WERI-Rb-1 (cell line): ENCODE results near the gene MX1.
"Not testable (repeated sequence)": the region's sequence is repeated elsewhere in the genome, so short reads cannot be mapped to it uniquely, and the experiment has no call there.

Source experiments
- DNase-seq: peaks from one replicate; pipeline ENCODE4 v3.0.0-alpha.2; 2020
- H3K27ac ChIP-seq: fragments of 250-450 bp; sonication (Bioruptor Pico); 2 replicates; pipeline ENCODE4 v1.5.1; 2020; ENCODE audit warnings: mild to moderate bottlenecking, moderate library complexity
- H3K27me3 ChIP-seq: fragments of 250-450 bp; sonication (Bioruptor Pico); 2 replicates; pipeline ENCODE4 v1.5.1; 2021; ENCODE audit warnings: mild to moderate bottlenecking, low read depth, moderate library complexity; ENCODE audit not compliant: insufficient read depth, severe bottlenecking
- H3K36me3 ChIP-seq: fragments of 250-450 bp; sonication (Bioruptor Pico); 2 replicates; pipeline ENCODE4 v1.5.1; 2020; ENCODE audit warnings: mild to moderate bottlenecking, moderate library complexity
- H3K4me3 ChIP-seq: 2 replicates; pipeline ENCODE4 v1.5.1; 2011; ENCODE audit warnings: low read depth, mild to moderate bottlenecking, control low read depth, low read length
- H3K9me3 ChIP-seq: fragments of 250-450 bp; sonication (Bioruptor Pico); 2 replicates; pipeline ENCODE4 v1.5.1; 2021; ENCODE audit warnings: mild to moderate bottlenecking, moderate library complexity; ENCODE audit not compliant: severe bottlenecking
- TF ChIP-seq, protein P1 (sequence below): IDR thresholded peaks from 2 replicates; pipeline ENCODE4 v1.5.1; 2011; ENCODE audit warnings: low read depth, mild to moderate bottlenecking, control low read depth, inconsistent platforms, low read length

Gene MX1

DNA sequence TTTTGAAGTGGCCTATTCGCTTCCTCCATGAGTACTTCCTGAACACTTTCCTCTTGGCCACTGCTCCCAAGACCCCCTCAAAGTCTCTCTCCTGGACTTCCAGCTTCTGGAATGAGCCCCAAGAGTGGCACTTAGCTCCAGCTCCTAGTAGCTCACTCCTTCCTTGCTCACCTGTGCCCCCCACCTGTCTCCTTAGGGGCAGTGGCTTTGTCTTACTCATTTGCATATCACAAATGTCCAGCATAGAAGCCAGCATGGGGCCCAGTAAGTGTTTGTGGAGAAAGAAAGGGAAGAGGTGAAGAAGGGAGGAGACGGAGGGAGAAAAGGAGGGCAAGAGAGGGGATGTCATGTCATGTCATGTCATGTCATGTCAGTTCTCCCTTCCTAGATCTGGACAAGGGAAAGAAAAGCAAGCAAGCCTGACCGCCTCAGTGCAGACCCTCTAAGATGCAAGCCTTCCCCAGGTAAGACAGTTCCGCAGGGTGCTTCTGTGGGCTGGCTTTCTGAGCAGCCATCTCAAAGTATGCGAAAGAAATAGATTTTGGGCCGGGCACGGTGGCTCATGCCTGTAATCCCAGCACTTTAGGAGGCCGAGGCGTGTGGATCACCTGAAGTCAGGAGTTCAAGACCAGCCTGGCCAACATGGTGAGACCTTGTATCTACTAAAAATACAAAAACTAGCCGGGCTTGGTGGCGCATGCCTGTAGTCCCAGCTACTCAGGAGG, 6.9 kb upstream of the MX1 start:
- Histone ChIP-seq H3K4me3 (no peak overlapping the region), H3K27me3 (no peaks in the 10 kb centered on the region), H3K9me3 (no peaks in the 10 kb centered on the region), H3K27ac (no peak overlapping the region), H3K36me3 (no peaks in the 10 kb centered on the region)
- TF ChIP-seq, protein P1, sequence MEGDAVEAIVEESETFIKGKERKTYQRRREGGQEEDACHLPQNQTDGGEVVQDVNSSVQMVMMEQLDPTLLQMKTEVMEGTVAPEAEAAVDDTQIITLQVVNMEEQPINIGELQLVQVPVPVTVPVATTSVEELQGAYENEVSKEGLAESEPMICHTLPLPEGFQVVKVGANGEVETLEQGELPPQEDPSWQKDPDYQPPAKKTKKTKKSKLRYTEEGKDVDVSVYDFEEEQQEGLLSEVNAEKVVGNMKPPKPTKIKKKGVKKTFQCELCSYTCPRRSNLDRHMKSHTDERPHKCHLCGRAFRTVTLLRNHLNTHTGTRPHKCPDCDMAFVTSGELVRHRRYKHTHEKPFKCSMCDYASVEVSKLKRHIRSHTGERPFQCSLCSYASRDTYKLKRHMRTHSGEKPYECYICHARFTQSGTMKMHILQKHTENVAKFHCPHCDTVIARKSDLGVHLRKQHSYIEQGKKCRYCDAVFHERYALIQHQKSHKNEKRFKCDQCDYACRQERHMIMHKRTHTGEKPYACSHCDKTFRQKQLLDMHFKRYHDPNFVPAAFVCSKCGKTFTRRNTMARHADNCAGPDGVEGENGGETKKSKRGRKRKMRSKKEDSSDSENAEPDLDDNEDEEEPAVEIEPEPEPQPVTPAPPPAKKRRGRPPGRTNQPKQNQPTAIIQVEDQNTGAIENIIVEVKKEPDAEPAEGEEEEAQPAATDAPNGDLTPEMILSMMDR = no peak
- no peak for DNase-seq

DNA sequence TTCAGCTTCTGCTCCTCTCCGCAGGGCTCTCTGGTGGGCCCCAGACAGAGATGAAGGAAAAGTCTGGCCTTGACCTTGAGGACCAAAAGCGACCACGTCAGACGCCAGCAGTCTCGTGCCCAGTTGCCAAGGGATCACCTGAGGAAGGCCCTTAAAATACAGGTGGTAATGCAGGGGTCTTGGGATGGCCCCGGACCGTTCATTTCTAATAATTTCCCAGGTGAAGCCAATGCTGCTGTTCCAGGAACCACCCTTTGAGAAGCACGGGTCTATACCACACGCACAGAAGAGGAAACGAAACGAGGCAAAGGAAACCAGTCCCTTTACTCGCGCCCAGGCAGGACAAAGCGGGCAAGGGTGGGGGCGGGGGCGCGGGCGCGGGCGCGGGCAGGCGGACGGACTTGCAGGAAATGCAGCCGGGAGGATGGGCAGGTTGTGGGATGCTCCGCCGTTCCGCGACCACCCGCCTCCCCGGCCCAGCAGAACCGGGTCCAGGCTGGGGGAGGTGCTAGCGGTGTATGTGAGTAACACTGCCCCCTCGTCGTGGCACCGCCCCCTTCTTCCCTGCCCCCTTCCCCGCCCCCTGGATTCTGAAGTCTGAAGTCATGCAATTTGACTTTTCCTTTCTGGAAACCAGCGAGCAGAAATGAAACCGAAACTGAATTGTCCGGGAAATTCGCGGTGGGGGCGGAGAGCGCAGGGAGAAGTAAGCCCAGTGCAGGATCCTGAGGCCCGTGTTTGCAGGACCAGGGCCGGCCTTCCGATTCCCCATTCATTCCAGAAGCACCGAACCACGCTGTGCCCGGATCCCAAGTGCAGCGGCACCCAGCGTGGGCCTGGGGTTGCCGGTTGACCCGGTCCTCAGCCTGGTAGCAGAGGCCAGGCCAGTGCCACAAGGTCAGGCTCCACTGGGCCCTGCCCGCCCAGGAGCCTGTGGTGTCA, 5.8 kb upstream of the MX1 start:
- no peaks in the 10 kb centered on the region for H3K36me3 ChIP-seq
- no peaks in the 10 kb centered on the region for H3K27me3 ChIP-seq
- no peaks in the 10 kb centered on the region for H3K9me3 ChIP-seq
- TF ChIP-seq, protein P1 = no peak
- peak overlapping the region; percentile 55 for H3K4me3 ChIP-seq
- DNase-seq = peak; percentile 55
- H3K27ac ChIP-seq = peak overlapping the region; percentile 60

DNA sequence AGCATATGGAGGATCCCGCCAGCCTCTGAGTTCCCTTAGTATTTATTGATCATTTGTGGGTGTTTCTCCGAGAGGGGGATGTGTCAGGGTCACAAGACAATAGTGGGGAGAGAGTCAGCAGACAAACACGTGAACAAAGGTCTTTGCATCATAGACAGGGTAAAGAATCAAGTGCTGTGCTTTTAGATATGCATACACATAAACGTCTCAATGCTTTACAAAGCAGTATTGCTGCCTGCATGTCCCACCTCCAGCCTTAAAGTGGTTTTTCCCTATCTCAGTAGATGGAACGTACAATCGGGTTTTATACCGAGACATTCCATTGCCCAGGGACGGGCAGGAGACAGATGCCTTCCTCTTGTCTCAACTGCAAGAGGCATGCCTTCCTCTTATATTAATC, 5.0 kb upstream of the MX1 start:
- H3K27ac ChIP-seq, H3K9me3 ChIP-seq, H3K36me3 ChIP-seq, H3K27me3 ChIP-seq, DNase-seq: not testable (repeated sequence)
- peak overlapping the region; percentile 55 for H3K4me3 ChIP-seq

DNA sequence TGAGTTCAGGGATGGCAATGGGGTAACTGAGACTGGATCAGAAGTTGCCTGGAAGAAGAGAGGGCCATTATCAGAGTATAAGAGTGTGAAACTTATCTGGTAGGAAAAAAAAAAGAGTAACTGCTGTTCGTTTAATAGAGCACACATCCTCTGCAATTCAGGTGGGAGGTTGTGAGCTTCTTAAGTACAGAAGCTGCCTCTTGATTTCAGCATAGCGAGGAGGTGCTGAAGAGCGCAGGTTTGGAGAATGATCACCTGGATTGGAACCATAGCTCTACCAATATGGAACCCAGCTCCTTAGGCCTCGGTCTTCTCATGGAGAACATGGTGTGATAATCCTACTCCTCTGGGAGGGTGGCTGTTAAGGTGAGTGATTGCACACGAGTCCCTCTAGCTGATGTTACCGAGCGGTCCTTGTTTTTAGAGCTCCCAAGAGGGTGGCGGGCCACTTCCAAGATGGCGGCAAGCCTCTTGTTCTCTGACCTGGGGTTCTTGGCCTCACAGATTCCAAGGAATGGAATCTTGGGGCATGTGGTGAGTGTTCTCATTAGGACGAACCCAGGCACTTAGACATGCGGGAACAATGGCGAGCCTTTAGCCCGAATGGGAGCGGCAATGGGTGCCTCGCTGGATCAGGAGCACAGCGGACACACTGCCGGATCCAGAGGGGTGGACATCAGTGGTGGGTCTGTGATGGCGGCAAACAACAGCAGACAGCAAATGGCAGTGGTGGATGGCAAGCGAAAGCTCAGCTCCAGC, 3.3 kb upstream of the MX1 start:
- H3K36me3 ChIP-seq = no peaks in the 10 kb centered on the region
- H3K4me3 ChIP-seq = no peak overlapping the region
- H3K9me3 ChIP-seq = no peaks in the 10 kb centered on the region
- no peak for DNase-seq
- TF ChIP-seq, protein P1 = no peak
- H3K27me3 ChIP-seq = no peaks in the 10 kb centered on the region
- H3K27ac ChIP-seq = no peak overlapping the region

DNA sequence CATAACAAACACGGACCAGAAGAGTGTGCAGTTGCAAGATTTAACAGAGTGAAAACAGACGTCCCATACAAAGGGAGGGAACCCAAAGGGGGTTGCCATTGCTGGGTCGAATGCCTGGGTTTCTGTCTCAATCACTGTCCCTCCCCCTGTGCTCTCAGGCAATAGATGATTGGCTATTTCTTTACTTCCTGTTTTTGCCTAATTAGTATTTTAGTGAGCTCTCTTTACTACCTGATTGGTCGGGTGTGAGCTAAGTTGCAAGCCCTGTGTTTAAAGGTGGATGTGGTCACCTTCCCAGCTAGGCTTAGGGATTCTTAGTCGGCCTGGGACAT, 2.8 kb upstream of the MX1 start:
- DNase-seq, H3K27me3 ChIP-seq, H3K27ac ChIP-seq, H3K9me3 ChIP-seq, H3K4me3 ChIP-seq, H3K36me3 ChIP-seq: not testable (repeated sequence)

DNA sequence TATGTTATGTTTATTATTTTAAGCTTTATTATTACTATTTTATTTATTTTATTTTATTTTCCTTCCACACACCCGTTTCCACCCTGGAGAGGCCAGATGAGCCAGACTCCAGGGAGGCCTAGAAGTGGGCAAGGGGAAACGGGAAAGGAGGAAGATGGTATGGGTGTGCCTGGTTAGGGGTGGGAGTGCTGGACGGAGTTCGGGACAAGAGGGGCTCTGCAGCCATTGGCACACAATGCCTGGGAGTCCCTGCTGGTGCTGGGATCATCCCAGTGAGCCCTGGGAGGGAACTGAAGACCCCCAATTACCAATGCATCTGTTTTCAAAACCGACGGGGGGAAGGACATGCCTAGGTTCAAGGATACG, 468 bp upstream of the MX1 start:
- Histone ChIP-seq H3K27ac (no peak overlapping the region), H3K36me3 (no peaks in the 10 kb centered on the region), H3K4me3 (no peak overlapping the region), H3K27me3 (no peaks in the 10 kb centered on the region), H3K9me3 (no peaks in the 10 kb centered on the region)
- DNase-seq = no peak
- TF ChIP-seq, protein P1 = no peak
